GM19397 (cell line): ENCODE measurements around the gene SNCB.

Experiments used
- ATAC-seq: cut with Tn5 transposase; IDR thresholded peaks from one replicate; pipeline ENCODE4 v1.9.1; 2021; ENCODE audit warnings: mild to moderate bottlenecking, moderate library complexity; ENCODE audit not compliant: unreplicated experiment

SNCB gene

GRCh38 chr5:176661676-176662075 lies 31.3 kb upstream of the SNCB start:
- ATAC-seq: no peak

- no peak for ATAC-seq
These were observed 30.7 kb upstream of the SNCB start for GRCh38 chr5:176660860-176661641.

GRCh38 chr5:176660530-176660859 lies 30.2 kb upstream of the SNCB start:
- ATAC-seq: no peak

- ATAC-seq: no peak
These were observed 29.6 kb upstream of the SNCB start for GRCh38 chr5:176659860-176660461.

GRCh38 chr5:176659512-176659839 lies 29.1 kb upstream of the SNCB start:
- no peak for ATAC-seq

GRCh38 chr5:176658817-176659511 lies 28.6 kb upstream of the SNCB start:
- no peak for ATAC-seq

- peak; percentile 33 for ATAC-seq
These were observed 27.8 kb upstream of the SNCB start for GRCh38 chr5:176658007-176658599.

GRCh38 chr5:176656467-176656990 lies 26.2 kb upstream of the SNCB start:
- no peak for ATAC-seq

GRCh38 chr5:176654856-176655255 lies 24.5 kb upstream of the SNCB start:
- no peak for ATAC-seq

GRCh38 chr5:176653401-176654385 lies 23.4 kb upstream of the SNCB start:
- no peak for ATAC-seq

GRCh38 chr5:176652136-176652535 lies 21.8 kb upstream of the SNCB start:
- no peak for ATAC-seq

- no peak for ATAC-seq
These were observed 21.2 kb upstream of the SNCB start for GRCh38 chr5:176651472-176651980.

- no peak for ATAC-seq
These were observed 20.1 kb upstream of the SNCB start for GRCh38 chr5:176650354-176650884.

GRCh38 chr5:176648474-176649194 lies 18.3 kb upstream of the SNCB start:
- no peak for ATAC-seq

GRCh38 chr5:176647843-176648473 lies 17.6 kb upstream of the SNCB start:
- ATAC-seq: no peak

- ATAC-seq: peak; percentile 94
These were observed 16.9 kb upstream of the SNCB start, which contains the start of gene TSPAN17 for GRCh38 chr5:176647030-176647842. TSS of gene TSPAN17 (plus strand) at chr5:176647484. CDS start at chr5:176647616, 132 bp downstream.

- no peak for ATAC-seq
These were observed 16.3 kb upstream of the SNCB start for GRCh38 chr5:176646707-176647029.
